Endothelial cell (in vitro differentiated cells): Measurements from ENCODE around the gene JPT1. TPM values are rescaled to one million over a fixed set of nuclear protein-coding genes. Genes with fewer than 3 reads are reported as not detected.

ENCODE experiments used
- DNase-seq: peaks from one replicate; pipeline ENCODE4 v3.0.0; 2021; ENCODE audit warnings: low spot score
- H3K27ac Mint-ChIP-seq: one replicate; pipeline ENCODE4 v1.8.0; 2021; ENCODE audit warnings: mixed read lengths, inconsistent platforms; ENCODE audit not compliant: unreplicated experiment
- H3K27me3 Mint-ChIP-seq: one replicate; pipeline ENCODE4 v1.8.0; 2021; ENCODE audit warnings: mild to moderate bottlenecking, moderate library complexity, mixed read lengths, inconsistent platforms; ENCODE audit not compliant: unreplicated experiment
- H3K36me3 Mint-ChIP-seq: one replicate; pipeline ENCODE4 v1.8.0; 2021; ENCODE audit warnings: mild to moderate bottlenecking, low read depth, mixed read lengths, inconsistent platforms; ENCODE audit not compliant: unreplicated experiment
- H3K4me1 Mint-ChIP-seq: one replicate; pipeline ENCODE4 v1.8.0; 2021; ENCODE audit warnings: mild to moderate bottlenecking, mixed read lengths, inconsistent platforms; ENCODE audit not compliant: unreplicated experiment
- H3K4me3 Mint-ChIP-seq: one replicate; pipeline ENCODE4 v1.8.0; 2021; ENCODE audit warnings: mild to moderate bottlenecking, mixed read lengths, inconsistent platforms; ENCODE audit not compliant: unreplicated experiment
- H3K9me3 Mint-ChIP-seq: one replicate; pipeline ENCODE4 v1.8.0; 2021; ENCODE audit warnings: mixed read lengths, inconsistent platforms; ENCODE audit not compliant: unreplicated experiment
- long read RNA-seq: library from polyadenylated mRNA; unstranded; transcript quantifications from one replicate; pipeline ENCODE4 v2.0.0, GENCODE V29; 2020; ENCODE audit not compliant: unreplicated experiment
- total RNA-seq: library from RNA; stranded (reverse); fragmentation: NEBNext Ultra II Directional; extraction: Animal tissue kit (Norgen Biotek cat#: 25700); gene quantifications from one replicate; pipeline ENCODE4 v1.2.1, GENCODE V29; 2021; ENCODE audit not compliant: unreplicated experiment
- TF ChIP-seq, protein P1 (sequence below): fragments of 200-600 bp; sonication (generic); IDR thresholded peaks from one replicate; pipeline ENCODE4 v1.5.0; 2021; ENCODE audit warnings: antibody characterized with exemption; ENCODE audit not compliant: unreplicated experiment

The JPT1 gene, protein sequence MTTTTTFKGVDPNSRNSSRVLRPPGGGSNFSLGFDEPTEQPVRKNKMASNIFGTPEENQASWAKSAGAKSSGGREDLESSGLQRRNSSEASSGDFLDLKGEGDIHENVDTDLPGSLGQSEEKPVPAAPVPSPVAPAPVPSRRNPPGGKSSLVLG
- total RNA-seq = 115 TPM
- long read RNA-seq = 0 reads

DNA sequence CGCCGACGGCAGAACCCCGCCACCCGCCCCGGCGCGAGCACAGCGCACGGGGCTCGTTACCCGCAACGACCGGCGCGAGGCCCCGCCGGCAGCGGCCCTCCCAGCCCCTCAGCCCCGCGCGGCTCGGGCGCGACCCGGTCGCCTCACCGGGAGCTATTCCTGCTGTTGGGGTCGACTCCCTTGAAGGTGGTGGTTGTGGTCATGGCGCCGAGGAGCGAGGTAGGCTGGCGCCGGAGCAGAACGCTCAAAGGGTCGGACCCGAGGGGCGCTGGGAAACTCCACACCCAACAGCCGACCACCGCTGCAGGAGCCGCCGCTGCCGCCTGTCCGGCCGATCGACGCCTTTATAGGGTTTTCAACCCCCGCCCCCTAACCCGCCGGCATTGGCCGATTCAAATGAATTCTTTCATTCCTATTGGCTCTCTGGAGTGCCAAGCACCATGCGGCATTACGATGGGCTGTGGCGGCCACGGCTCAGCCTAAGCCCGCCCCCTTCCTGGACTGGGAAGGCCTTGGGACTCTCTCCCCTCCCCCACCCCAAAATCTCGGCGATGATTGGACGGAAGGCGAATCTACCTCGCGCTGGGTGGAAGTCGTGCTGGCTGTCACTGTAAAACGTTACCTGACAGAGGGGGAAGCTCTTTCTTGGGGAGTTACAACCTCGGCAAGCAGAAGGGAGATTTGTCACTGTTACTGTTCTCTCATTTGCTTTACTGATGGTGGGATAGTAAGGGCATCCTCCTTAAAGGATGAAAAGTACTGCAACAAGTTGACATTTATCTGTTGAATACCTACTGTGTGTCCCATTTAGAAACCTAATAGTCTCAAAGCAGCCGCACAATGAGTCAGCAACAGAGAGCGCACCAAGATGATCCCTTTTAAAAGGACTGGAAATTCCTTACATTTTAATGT lies at the start of gene JPT1:
Gene JPT1 (minus strand): TSS at position 318 of the 912 bp plus-strand sequence. CDS start 115 bp downstream, at position 203.
- Mint-ChIP-seq H3K4me3 (peak within 1 kb of the TSS; percentile 98), H3K9me3 (no peaks in the 10 kb centered on the region), H3K27ac (peak within 1 kb of the TSS; percentile 84), H3K4me1 (peaks cover 26% of the 10 kb centered on the region), H3K36me3 (peaks cover 7% of the 10 kb centered on the region), H3K27me3 (peaks cover 5% of the 10 kb centered on the region)
- DNase-seq = peak; percentile 96
- TF ChIP-seq, protein P1, sequence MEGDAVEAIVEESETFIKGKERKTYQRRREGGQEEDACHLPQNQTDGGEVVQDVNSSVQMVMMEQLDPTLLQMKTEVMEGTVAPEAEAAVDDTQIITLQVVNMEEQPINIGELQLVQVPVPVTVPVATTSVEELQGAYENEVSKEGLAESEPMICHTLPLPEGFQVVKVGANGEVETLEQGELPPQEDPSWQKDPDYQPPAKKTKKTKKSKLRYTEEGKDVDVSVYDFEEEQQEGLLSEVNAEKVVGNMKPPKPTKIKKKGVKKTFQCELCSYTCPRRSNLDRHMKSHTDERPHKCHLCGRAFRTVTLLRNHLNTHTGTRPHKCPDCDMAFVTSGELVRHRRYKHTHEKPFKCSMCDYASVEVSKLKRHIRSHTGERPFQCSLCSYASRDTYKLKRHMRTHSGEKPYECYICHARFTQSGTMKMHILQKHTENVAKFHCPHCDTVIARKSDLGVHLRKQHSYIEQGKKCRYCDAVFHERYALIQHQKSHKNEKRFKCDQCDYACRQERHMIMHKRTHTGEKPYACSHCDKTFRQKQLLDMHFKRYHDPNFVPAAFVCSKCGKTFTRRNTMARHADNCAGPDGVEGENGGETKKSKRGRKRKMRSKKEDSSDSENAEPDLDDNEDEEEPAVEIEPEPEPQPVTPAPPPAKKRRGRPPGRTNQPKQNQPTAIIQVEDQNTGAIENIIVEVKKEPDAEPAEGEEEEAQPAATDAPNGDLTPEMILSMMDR = no peak

- DNase-seq = no peak
- peaks cover 5% of the 10 kb centered on the region for H3K27me3 Mint-ChIP-seq
- H3K36me3 Mint-ChIP-seq = no peaks in the 10 kb centered on the region
- no peak overlapping the region for H3K4me3 Mint-ChIP-seq
- no peaks in the 10 kb centered on the region for H3K4me1 Mint-ChIP-seq
- TF ChIP-seq, protein P1 = no peak
- no peaks in the 10 kb centered on the region for H3K9me3 Mint-ChIP-seq
- H3K27ac Mint-ChIP-seq = no peak overlapping the region
These were observed 45.7 kb upstream of the JPT1 start for GRCh38 chr17:75199886-75200618.

- Mint-ChIP-seq H3K4me3 (no peak overlapping the region), H3K36me3 (no peaks in the 10 kb centered on the region), H3K4me1 (no peaks in the 10 kb centered on the region), H3K27me3 (peaks cover 3% of the 10 kb centered on the region), H3K27ac (no peak overlapping the region), H3K9me3 (no peaks in the 10 kb centered on the region)
- TF ChIP-seq, protein P1 = no peak
- DNase-seq = no peak
These were observed 40.6 kb upstream of the JPT1 start for GRCh38 chr17:75194879-75195278.

- TF ChIP-seq, protein P1 = no peak
- Mint-ChIP-seq H3K27ac (no peak overlapping the region), H3K9me3 (no peaks in the 10 kb centered on the region), H3K4me3 (no peak overlapping the region), H3K36me3 (no peaks in the 10 kb centered on the region), H3K4me1 (no peaks in the 10 kb centered on the region), H3K27me3 (no peaks in the 10 kb centered on the region)
- DNase-seq = no peak
These were observed 37.3 kb upstream of the JPT1 start for GRCh38 chr17:75191584-75191983.
